GM18868 (cell line): ENCODE measurements around the gene DPP10.
"Not testable (repeated sequence)": the region's sequence is repeated elsewhere in the genome, so short reads cannot be mapped to it uniquely, and the experiment has no call there.

ENCODE experiments used
- ATAC-seq: cut with Tn5 transposase; IDR thresholded peaks from one replicate; pipeline ENCODE4 v1.9.1; 2021; ENCODE audit warnings: mild to moderate bottlenecking, moderate library complexity; ENCODE audit not compliant: unreplicated experiment

Gene DPP10

GRCh38 chr2:114709936-114710850 lies 267.8 kb downstream of the DPP10 start:
- ATAC-seq, result no peak

DNA sequence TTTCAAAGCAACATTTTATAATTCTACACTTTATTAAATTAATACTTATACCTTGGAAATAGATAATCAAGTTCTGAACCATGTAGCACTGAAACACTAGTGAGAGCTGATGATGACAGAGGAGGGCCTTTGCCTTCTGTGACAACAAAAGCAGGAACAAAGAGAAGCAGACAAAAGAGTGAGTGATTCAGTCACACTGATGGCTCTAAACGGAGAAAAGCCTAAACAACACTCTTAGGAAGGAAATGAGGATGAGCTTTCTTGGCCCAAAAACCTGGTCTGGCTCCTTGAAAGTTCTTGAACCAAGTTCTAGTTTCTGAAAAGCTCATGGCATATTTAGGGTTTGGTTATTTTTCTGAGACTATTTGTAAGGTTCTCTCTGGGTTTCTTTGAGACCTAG lies 271.9 kb downstream of the DPP10 start:
- ATAC-seq, result no peak

DNA sequence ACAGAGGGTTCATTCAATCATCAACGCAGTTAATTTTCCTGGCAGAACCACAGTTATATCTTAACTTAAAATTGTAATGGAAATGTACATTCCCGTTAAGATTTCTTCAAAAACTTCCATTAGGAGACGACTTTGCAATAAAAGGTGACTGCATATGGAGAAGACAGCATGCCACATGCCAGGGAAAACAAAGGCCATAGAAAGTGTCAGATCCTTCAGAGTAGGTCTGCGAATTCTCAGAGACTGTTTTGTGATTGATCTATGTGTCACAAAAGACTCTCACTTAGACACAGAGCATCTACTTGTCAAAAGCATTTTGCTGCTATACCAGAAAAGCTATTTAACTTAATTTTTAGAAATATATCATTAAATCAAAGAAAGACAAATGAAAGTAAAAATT lies 274.6 kb downstream of the DPP10 start:
- no peak for ATAC-seq

GRCh38 chr2:114724454-114724853 lies 282.0 kb downstream of the DPP10 start:
- no peak for ATAC-seq

DNA sequence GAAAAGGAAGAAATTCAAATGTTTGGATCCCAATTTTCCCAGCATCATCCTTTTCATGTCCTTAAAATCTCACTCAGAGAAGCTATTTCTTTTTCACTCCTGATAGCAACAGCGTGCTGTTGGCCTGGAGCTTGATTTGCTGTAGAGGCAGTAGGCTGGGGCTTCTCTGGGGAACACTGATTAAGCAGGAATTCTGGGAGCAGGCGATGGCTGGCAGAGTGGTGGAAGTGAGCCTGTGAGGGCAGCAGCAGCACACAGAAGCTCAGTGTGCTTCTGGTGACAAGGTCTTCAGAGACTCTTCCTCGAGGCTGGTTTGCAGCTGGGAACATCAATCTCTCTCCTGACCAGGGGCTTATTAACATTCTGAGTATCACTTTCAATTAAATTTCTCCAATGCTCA lies 284.6 kb downstream of the DPP10 start:
- ATAC-seq, result no peak

DNA sequence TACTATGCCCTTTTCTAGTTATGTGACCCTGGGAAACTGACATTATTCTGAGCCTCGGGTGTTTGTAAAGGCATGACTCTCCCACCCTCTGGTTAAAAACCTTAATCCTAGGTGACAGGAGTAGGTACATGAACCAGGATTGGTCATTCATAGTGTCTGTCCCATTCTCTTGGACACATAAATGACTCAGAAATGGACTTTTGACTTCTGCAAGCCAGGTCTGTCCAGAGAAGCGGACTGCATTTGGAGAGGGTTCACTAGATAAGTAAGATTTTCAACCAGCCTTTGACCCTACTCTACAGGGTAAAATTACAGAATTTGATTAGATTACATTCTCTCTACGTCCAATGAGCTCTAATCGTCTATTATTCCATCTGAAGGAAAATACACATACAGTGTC lies 285.9 kb downstream of the DPP10 start:
- no peak for ATAC-seq

- ATAC-seq, result no peak
These were observed 286.6 kb downstream of the DPP10 start for GRCh38 chr2:114729026-114729425.

GRCh38 chr2:114735126-114735525 lies 292.7 kb downstream of the DPP10 start:
- no peak for ATAC-seq

DNA sequence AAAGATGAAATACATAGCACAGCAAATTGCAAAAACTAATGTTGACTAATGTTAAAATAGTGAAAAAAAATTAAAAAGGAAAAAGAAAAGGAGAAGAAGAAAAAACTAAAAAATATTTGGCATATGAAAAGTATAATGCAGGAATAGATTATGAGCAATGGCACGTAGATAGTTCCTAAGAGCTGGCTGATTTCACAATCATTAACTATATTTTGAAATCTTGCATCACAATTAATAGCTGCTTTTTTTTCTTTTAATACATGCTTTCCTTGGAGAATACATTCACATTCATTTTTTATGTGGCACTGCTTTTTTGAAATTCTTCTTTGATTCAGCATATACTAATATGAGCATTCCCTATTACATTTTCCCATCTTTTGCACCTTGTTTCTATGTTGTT lies 299.8 kb downstream of the DPP10 start:
- ATAC-seq, result no peak

- no peak for ATAC-seq
These were observed 303.3 kb downstream of the DPP10 start for GRCh38 chr2:114745700-114746099.

- not testable (repeated sequence) for ATAC-seq
These were observed 305.7 kb downstream of the DPP10 start for GRCh38 chr2:114748175-114748574.

- ATAC-seq, result no peak
These were observed 310.0 kb downstream of the DPP10 start for GRCh38 chr2:114752425-114752824.

GRCh38 chr2:114753145-114753544 lies 310.7 kb downstream of the DPP10 start:
- no peak for ATAC-seq

GRCh38 chr2:114754907-114755563 lies 312.6 kb downstream of the DPP10 start:
- no peak for ATAC-seq

DNA sequence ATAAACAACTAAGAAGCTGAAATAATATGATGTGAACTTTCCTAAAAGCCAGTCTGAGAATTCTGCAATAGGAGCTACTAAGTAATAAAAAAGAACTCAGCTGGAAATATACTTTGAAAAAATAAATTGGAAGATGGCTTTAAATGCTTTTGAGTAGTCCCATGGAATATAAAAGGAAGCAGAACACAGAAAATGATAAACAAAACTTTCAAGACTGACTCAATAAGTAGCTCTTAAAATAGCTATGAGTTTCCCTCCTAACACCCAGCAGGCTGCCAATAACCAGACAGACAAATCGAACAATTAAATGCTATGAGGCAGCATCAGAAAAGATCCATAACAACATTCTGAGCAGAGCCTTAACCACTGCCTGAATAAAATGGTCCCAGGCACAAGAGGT lies 319.9 kb downstream of the DPP10 start:
- no peak for ATAC-seq

- no peak for ATAC-seq
These were observed 320.5 kb downstream of the DPP10 start for GRCh38 chr2:114762986-114763385.

- ATAC-seq, result no peak
These were observed 326.7 kb downstream of the DPP10 start for GRCh38 chr2:114769110-114769509.

DNA sequence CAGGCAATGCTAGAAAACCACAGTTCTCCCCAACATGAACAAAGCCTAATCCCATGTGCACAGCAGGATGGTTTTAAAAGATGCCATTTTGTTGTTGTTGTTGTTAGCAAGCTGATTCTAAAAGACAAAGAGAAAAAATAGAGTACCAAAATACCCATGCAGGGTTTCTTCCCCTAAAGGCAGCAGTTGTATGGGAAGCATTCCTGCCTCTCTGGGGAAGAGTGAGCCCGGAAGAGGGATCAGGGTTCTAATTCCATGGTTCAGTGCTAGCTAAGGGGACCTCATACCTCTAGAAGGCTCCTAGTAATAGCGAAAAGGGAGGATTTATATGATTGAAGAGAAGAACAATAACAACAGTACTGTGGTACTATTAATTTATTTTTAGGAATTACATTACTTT lies 327.6 kb downstream of the DPP10 start:
- ATAC-seq, result no peak

DNA sequence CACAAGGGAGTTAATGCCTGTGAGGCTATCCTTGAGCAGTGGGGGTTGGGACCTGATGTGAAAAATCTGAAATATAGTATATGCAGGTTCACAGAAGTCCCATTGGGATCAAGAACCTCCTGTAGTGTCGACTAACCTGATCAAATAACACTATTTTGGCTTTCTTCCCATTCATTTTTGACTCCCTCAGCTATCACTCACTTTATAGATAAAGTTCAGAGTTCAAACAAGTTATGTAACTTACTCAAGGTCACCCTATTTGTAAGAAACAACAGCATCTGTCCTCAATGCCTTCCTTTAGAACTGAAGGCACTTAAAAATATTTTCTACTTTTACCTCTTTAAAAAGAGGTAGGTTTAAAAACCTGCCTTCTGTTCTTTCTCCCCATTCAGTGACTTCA lies 341.6 kb downstream of the DPP10 start:
- ATAC-seq, result no peak

GRCh38 chr2:114784890-114785583 lies 342.6 kb downstream of the DPP10 start:
- no peak for ATAC-seq

GRCh38 chr2:114786901-114787300 lies 344.5 kb downstream of the DPP10 start:
- no peak for ATAC-seq

- ATAC-seq, result no peak
These were observed 345.0 kb downstream of the DPP10 start for GRCh38 chr2:114787486-114787885.
